GM04504 (cell line): ENCODE data around the gene SEMA5B.
A peak's percentile ranks its signal among the peaks of the same experiment; 100 is the strongest.

Source experiments
- DNase-seq: peaks from one replicate; pipeline ENCODE4 v3.0.0-alpha.2; 2012; ENCODE audit warnings: low read depth

SEMA5B gene

DNA sequence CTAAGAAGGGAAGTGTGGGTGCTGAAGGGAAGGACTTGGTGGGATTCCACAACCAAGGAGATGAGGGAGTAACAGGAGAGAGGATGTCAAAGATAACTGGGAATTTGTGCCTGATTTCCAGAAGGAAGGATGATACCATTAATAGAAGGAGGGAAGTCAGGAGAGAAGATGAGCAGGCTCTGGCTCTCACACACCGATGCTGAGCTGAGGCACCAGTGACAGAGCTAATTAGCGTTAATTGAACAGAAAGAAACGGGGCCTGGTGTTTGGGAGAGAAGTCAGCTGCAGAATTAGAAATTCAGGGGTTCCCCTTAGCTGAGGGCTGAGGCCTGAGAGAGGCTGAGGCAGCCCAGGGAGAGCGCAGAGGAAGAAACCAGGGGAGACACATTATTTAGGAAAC is 27.4 kb upstream of the SEMA5B start:
- DNase-seq = no peak

- no peak for DNase-seq
Observed at GRCh38 chr3:123054109-123054778, 26.7 kb upstream of the SEMA5B start.

DNA sequence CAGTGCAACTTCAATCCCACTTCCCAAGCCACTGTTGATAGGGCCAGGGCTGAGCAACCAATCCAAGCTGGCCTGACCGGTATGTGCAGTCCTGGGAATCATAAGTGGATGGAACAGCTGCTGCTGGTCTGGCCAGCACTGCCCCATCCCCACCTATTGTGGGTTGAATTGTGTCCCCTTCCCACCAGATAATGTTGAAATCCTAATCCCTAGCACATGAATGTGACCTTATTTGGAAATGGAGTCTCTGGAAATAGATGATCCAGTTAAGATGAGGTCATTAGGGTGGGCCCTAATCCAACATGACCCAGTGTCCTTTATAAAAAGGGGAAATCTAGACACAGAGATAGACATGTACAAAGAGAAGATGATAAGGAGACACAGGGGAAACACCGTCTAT is 25.5 kb upstream of the SEMA5B start:
- no peak for DNase-seq

DNA sequence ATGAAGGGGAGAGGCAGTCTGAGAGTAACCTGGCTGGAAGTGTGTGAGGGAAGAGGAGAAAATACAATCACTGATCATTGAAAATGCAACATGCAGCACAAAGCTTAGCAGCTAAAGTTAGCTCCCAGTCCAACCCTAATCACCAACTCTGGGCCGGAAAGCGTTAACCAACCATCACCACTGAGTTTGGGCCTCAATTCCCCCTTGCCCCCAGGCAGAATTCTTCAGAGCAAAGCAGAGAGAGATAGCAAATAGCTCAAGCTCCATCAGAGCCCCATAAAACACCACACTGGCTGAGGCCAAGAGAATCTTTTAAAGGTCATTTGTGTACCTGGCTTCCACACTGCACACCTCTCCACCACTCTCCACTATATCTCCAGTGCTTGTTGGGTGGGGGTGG is 23.1 kb upstream of the SEMA5B start:
- no peak for DNase-seq

DNA sequence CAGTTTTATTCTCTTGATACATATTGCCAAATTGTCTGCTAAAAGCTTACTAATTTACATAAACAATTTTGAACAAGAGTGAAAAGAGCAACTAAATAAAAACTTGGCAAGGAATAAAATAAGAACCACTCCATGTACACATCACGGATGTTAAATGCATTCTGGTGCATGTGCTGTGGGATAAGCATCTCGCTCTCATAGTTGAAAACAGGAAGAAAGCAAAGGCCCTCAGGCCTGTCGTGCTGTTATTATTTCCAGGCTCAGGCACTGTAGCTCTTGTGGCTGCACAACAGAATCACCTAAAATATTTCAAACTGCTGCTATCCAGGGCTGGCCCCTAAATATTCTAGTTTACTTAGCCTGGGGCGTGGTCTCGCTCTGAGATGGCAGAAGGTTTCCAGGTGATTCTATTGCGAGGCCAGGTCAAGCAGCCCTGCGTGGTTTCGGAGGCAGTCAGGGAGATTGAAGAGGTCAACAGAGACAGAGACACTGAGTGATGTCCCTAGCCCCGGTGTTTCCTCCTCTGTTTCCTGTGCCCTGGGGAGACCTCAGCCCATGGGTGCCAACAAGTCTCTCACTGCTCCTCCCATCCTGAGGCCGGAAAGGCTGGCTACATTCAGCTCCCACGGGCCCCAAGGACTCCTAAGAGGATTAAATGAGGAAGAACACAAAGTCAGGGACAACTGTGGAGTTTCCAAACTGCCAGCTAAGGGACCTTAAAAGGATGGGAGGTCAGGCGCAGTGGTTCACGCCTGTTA is 21.1 kb upstream of the SEMA5B start:
- DNase-seq = no peak

GRCh38 chr3:123047062-123047319 is 19.4 kb upstream of the SEMA5B start:
- no peak for DNase-seq

GRCh38 chr3:123046262-123047061 is 18.9 kb upstream of the SEMA5B start:
- no peak for DNase-seq

DNA sequence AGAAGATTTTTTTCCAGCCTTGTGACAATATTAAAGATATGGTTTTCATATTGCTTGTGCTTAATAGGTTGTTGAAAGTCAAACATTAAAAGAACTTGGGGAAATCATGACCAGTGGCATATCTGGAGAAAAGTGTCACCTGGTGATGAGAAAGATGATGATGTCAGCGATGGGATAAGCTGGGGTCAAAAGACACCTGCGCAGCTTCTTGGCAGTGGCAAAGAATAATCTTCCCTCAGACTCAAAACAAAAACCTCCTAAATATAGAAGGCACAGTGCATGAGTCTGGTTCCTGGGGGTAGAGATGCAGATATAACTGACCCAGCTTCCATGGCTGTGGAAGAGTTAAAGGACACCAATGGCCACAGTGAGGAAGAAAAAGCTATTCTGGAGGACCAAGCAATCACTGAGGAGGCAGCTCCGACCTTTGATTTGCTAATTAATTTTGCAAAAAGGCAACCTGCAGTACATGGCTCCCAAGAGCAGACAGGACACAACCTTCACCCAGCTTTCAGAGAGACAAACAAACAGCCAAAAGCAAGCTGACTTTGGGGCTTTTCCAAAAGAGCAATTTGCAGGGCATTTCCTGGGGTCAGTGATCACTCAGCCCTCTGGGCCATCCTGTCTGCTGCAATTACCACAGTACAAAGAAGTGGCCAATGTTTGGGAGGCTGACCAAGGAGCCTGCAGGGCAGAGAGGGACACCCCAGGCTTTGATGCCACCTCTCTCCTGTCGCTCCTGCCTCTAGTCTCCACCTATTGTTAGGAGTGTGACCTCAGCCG is 17.6 kb upstream of the SEMA5B start:
- DNase-seq = no peak

- no peak for DNase-seq
Observed at GRCh38 chr3:123042413-123042812, 14.8 kb upstream of the SEMA5B start.

- DNase-seq = no peak
Observed at GRCh38 chr3:123039178-123039577, 11.6 kb upstream of the SEMA5B start.

- no peak for DNase-seq
Observed at GRCh38 chr3:123038751-123039150, 11.2 kb upstream of the SEMA5B start.

DNA sequence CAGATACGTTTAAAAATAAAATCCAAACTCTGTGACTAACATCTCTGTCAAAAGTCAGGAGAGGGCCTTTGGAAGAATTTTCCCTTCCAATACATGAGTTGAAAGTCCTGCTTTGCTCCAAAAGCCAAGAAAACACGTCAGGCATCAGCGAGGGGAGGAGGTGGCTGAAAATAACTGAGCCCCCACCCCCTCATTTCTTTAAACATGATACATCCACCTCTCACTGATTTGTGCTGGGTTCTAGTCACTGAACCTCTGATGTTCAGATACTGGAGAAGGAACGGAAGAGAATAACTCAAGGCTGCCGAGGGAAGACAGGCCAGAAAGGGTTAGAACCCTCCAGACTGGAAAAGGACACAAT is 9.4 kb upstream of the SEMA5B start:
- no peak for DNase-seq

DNA sequence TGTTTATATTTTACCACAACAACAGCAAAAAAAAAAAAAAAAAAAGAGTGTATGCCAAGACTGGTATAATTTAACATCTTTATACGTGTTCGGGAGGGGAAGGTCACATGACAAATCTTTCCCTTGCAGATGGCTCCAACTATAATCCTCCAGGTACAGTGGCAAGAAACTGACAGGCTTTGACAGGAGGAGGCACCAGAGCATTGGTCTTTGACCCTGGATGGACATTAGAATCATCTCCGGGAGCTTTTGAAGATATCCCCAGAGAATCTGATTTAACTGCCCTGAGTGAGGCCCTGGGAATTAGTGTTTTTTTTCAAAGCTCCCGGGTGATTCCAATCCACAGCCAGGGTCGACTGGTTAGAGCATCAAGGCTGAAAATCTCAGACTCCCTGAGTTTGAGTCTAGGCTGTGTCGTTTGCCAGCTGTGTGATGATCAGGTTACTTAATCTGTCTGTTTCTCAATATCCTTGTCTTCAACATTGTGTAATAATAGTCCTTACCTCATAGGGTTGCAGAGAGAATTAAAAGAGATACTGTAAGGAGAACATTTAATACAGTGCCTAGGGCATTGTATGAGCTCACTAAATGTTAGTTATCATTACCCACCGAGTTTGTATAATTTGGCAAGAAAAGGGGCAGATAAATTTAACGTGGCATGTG is 8.9 kb upstream of the SEMA5B start:
- DNase-seq = peak; percentile 26

DNA sequence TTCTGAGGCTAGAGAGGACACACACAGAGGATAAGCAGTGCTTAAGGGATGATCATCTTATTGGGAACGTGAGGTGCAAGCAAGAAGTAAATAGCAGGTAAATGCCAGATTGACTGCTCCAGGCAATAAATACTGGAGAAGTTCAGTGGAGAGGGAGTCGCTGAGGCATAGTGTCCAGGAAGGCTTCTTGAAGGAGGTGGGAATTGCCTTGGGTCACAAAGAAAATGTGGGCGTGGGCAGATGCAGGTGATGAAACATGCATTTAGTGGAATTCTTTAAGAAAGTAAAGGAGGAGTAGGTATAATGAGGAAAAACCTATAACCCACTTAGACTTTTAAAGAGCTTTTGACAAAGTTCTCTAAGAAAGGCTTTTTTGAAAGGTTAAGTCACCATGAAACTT is 7.4 kb upstream of the SEMA5B start:
- DNase-seq = no peak

DNA sequence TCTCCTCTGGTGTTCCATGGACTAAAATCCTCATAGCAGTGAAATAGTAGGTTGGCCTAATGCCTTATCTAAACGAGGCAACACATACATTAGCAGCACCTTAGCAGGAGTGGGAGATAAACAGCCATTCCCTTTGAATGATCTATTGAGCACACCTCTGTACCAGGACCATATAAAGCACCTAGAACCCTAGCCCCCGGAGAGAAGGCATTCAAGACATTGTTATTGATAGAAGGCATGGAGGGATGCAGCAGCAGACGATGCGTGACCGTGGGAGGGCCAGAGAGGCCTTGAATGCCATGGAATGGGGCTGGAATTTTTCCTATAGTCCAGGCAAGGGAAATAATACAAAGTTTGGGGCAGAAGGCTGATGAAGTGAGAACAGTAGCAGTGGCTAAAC is 6.6 kb upstream of the SEMA5B start:
- DNase-seq = no peak

DNA sequence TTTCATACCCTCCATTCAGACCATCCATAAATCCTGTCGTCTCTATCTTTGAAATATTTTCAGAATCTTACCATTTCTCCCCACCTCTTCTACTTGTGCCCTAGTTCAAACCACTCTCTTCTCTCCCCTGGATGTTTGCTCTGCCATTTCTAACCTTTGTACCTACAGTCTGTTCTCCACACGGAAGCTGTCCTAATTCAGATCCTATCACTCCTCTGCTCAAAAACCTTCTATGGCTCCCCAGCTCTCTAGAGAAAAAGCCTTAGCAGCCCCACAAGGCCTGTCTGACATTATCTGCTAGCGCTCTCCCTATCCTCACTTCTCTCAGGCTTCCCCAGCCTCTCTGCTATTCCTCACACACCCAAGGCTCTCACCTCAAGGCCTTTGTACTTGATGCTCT is 4.5 kb upstream of the SEMA5B start:
- DNase-seq = no peak

DNA sequence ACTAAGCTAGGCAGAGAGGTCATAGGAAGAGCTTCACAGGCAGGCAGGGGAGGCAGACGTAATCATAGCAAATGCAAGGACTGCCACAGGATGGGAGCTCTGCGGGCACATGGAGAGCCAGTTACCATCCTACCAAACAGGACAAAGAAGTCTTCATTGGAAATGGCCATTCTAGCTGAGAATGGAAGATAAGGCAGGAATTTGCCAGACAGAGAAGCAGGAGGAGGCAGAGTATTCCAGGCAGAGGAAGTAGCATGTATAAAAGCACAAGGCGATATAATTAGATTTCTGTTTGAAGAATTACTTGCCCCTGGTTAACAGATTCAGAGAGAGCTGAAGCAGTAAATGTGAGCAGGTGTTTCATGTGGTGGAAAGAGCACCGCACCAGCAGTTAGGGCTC is 3.5 kb upstream of the SEMA5B start:
- no peak for DNase-seq

GRCh38 chr3:123028233-123028828 is 768 bp upstream of the SEMA5B start:
- peak; percentile 28 for DNase-seq

DNA sequence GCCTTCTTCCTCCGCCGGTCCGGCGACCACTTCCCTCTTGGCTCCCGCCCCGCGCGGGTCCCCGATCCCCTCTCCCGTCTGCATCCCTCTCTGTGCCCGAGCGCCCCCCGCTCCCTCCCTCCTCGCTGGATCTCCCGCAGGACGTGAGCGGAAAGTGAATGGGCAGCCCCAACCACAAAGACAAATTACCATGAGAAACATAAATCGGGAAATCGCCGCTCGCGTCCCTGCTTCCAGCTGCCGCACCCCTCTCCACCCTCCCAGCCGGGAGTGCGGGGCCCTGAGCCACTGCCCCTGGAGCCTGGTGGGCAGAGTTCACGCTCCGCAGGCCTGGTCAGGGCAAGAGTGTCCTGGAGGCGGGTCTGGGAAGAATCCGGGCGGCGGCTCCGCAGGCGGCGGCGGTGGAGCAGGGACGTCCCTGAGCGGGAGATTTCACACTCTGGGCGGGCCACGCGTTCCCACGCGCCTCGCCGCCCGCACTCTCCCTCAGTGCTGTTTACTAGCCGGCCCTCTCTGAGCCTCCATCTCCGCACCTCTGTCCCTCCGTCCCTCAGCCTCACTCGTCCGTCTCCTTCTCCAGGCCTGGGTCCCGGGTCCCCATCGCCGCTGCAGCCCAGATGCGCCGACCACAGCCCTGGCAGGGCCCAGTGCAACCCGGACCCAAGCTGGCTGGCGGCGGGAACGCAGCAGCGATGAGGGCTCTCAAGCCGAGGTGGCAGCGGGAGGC is 835 bp downstream of the SEMA5B start:
- no peak for DNase-seq

DNA sequence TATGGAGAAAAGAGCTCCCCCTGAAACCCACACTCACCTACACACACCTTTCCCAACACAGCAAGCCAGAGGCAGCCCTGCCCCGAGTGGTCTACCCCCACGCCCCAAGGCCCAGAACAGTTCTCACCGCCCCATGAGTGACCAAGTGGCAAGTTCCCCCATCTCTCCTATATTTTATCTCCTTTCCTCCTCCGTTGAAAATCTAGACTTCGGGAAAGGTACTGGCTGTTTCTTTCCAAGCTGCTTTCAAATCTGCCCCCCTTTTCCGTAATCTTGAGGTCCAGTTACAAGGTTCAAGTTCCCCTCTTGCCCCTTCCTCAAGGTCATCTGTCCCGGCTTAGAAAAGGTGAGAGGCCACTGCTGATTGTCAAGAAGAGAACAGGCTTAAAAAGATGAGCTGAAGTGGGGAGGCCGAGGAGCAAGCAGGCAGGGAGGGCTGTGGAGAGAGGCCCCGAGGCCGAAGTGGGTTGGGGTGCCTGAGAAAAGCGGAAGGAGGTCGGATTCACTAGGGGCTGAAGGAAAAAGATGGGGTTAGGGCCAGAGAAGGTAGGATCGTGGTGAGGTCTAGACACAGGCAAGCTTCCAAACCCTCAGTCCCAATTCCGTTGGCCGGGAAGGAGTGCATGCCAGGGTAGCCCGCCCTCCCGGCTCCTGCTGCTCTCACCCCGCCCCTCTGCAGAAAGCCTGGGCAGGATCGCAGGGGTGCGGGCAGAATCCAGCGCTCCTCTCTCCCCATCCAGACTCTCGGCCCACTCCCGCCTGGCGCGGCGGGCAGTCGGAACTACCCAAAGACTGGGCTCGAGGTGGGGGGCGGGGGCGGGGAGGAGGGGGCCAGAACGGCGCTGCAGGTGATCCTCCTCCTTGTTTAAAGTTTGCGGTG is 1.7 kb downstream of the SEMA5B start:
- no peak for DNase-seq
